Stimulated activated CD8-positive, alpha-beta memory T cell treated with anti-CD3 and anti-CD28 coated beads, Interleukin-4, amount 100 ng/mL, for 48 hours (primary cell): Measurements from ENCODE around the gene GOLPH3.
"Not testable (repeated sequence)": the region's sequence is repeated elsewhere in the genome, so short reads cannot be mapped to it uniquely, and the experiment has no call there.

Source experiments
- DNase-seq: peaks from one replicate; pipeline ENCODE4 v3.0.0-alpha.2; 2020

The GOLPH3 gene

DNA sequence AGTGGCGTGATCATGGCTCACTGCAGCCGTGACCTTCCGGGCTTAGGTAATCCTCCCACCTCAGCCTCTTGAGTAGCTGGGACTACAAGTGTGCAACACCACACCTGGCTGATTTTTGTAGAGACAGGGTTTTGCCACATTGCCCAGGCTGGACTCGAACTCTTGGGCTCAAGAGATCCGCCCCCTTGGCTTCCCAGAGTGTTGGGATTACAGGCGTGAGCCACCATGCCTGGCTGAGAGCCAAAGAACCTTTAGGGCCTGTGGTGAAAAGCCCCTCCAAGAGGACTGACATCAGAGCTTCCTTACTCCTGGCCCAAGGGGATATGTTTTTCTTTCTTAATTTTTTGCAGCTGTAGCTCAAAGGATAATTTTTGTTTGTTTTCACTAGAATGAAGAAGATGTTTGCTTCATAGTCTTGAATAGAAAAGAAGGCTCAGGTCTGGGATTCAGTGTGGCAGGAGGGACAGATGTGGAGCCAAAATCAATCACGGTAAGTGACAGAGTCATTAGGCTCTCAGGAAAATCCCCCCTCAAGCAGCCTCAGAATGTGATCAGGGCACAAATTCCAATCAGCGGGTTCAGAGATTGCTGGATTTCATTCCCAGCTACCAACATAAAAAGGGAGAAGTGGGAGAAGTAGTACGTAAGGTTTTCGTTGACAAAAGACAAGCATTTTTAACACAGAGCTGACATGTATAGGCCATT is 77.1 kb downstream of the GOLPH3 start:
- no peak for DNase-seq

DNA sequence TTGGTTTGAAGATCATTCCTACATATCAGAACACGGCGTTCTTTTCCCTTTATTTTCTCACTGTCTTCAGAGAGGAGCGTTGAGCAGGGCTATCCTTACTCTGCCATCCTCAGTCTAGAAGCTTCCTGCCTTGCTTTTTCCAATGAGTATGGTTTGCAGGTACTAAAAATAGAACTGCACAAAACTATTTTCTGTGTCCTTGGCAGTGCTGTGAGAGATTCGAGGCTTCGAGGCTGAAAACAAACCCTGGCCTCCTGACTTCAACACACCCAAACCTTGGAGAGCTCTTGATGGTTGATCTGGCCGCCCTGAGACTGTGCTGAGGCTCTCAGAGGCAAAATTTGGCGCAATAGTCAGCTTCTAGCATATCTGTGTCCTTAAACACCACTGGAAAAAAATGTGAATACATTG is 78.9 kb downstream of the GOLPH3 start:
- no peak for DNase-seq

DNA sequence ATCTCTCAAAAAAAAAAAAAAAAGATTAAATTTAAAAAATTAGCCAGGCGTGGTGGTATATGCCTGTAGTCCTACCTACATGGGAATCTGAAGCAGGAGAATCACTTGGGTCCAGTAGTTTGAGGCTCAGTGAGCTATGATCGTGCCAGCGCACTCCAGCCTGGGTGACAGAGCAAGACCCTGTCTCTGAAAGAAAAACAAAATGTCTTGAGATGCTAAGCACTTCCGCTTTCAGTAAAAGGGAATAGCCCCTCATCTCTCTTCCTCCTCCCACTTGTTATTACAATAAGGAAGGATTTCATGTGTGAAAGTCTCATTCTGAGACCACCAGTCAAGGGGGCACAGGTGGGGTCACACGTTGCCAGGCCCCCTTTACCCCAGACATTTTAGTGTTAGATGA is 79.4 kb downstream of the GOLPH3 start:
- no peak for DNase-seq

DNA sequence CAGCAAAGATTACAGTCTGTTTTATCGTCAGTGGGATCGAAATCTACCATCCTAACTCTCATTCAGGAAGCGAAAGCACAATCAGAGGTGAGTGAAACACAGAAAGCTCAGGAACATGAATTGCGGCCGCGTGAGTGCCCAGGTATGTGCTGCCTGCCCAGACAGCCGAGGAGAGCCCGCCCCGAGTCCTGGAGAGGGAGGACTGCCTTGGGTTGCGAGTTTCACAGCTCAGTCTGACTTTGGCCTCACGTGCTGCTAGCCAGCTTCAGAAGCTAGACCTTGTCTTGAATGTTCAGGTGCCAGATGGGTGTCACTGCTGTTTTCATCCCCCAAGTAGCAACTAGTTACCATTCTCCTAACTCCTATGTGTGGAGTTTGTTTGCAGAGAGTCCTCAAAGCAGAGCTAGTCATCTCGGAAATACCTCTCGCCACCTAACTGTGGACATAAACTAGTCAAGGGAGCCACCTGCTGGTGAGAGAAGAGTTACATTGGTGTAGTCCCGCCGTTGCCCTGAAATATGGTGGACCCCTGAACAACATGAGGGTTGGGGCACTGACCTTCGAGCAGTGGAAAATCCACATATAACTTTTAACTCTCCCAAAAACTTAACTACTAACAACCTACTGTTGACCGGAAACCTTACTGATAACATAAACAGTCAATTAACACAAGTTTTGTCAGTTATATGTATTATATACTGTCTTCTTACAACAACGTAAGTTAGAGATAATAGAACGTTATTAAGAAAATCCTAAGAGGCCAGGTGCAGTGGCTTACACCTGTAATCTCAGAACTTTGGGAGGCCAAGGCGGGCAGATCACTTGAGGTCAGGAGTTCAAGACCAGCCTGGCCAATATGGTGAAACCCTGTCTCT is 80.9 kb downstream of the GOLPH3 start:
- DNase-seq, result peak; percentile 73

DNA sequence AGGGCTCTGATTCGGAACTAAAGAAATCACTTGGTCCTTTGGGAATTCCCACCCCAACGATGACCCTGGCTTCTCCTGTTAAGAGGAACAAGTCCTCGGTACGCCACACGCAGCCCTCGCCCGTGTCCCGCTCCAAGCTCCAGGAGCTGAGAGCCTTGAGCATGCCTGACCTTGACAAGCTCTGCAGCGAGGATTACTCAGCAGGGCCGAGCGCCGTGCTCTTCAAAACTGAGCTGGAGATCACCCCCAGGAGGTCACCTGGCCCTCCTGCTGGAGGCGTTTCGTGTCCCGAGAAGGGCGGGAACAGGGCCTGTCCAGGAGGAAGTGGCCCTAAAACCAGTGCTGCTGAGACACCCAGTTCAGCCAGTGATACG is 83.4 kb downstream of the GOLPH3 start:
- no peak for DNase-seq

DNA sequence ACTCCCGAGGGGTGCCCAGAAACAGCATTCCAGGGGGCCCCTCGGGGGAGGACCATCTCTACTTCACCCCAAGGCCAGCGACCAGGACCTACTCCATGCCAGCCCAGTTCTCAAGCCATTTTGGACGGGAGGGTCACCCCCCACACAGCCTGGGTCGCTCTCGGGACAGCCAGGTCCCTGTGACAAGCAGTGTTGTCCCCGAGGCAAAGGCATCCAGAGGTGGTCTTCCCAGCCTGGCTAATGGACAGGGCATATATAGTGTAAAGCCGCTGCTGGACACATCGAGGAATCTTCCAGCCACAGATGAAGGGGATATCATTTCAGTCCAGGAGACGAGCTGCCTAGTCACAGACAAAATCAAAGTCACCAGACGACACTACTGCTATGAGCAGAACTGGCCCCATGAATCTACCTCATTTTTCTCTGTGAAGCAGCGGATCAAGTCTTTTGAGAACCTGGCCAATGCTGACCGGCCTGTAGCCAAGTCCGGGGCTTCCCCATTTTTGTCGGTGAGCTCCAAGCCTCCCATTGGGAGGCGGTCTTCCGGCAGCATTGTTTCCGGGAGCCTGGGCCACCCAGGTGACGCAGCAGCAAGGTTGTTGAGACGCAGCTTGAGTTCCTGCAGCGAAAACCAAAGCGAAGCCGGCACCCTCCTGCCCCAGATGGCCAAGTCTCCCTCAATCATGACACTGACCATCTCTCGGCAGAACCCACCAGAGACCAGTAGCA is 83.9 kb downstream of the GOLPH3 start:
- DNase-seq, result no peak

DNA sequence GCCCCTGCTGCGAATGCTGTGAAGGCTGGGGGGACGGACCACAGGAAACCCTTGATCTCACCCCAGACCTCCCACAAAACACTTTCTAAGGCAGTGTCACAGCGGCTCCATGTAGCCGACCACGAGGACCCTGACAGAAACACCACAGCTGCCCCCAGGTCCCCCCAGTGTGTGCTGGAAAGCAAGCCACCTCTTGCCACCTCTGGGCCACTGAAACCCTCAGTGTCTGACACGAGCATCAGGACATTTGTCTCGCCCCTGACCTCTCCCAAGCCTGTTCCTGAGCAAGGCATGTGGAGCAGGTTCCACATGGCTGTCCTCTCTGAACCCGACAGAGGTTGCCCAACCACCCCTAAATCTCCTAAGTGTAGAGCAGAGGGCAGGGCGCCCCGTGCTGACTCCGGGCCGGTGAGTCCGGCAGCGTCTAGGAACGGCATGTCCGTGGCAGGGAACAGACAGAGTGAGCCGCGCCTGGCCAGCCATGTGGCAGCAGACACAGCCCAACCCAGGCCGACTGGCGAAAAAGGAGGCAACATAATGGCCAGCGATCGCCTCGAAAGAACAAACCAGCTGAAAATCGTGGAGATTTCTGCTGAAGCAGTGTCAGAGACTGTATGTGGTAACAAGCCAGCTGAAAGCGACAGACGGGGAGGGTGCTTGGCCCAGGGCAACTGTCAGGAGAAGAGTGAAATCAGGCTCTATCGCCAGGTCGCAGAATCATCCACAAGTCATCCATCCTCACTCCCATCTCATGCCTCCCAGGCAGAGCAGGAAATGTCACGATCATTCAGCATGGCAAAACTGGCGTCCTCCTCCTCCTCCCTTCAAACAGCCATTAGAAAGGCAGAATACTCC is 84.7 kb downstream of the GOLPH3 start:
- DNase-seq, result no peak

DNA sequence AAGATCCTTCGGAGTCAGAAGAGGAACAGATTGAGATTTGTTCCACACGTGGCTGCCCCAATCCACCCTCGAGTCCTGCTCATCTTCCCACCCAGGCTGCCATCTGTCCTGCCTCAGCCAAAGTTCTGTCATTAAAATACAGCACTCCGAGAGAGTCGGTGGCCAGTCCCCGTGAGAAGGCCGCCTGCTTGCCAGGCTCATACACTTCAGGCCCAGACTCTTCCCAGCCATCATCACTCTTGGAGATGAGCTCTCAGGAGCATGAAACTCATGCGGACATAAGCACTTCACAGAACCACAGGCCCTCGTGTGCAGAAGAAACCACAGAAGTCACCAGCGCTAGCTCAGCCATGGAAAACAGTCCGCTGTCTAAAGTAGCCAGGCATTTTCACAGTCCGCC is 85.9 kb downstream of the GOLPH3 start:
- DNase-seq, result no peak

DNA sequence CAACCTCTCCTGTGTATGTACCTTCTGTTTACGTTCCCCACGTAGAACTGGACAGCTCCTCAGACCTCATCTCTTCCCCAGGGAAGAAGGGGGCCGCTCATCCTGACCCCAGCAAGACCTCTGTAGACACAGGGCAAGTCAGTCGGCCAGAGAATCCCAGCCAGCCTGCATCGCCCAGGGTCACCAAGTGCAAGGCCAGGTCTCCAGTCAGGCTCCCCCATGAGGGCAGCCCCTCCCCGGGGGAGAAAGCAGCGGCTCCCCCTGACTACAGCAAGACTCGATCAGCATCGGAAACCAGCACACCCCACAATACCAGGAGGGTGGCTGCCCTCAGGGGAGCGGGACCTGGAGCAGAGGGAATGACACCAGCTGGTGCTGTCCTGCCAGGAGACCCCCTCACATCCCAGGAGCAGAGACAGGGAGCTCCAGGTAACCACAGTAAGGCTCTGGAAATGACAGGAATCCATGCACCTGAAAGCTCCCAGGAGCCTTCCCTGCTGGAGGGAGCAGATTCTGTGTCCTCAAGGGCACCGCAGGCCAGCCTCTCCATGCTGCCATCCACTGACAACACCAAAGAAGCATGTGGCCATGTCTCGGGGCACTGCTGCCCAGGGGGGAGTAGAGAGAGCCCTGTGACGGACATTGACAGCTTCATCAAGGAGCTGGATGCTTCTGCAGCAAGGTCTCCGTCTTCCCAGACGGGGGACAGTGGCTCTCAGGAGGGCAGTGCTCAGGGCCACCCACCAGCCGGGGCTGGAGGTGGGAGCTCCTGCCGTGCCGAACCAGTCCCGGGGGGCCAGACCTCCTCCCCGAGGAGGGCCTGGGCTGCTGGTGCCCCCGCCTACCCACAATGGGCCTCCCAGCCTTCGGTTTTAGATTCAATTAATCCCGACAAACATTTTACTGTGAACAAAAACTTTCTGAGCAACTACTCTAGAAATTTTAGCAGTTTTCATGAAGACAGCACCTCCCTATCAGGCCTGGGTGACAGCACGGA is 86.7 kb downstream of the GOLPH3 start:
- DNase-seq, result no peak

DNA sequence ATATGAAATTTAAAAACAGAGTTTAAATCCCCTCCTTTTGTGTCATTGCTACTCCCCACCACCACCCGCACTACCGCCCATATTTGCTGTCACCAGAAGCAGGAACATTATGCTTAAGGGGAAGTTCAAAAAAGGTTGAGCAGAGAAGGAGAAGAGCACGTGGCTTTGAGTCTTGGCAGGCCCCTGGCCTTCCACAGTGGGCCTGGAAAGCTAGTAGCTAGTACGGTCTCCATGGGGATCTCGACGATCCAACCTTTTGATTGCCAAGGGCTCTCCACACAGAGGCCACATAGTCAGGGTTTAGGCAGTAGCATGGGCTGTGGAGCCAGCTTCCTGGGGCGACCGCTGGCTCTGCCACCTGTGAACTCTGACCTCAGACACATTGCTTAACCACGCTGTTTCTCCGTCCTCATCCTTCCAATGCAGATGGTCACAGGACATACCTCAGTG is 90.1 kb downstream of the GOLPH3 start:
- no peak for DNase-seq

DNA sequence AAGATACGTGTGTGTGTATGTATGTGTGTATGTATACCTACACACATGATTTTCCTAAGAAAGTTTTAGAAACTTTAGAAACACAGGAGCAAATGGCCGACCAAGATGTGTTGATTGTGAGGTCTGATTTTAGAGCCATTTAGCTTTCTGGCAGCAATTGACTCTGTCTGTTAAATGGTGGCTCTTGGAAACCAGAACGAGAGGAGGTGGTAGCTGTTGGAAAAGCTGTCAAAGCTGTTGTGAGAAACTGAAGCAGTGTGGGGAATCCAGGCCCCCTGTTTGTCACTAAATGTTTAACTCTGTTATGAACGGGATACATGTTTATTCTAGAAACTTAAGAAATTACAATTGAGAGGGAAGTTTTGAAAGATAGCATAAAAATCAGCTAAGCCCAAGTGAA is 91.4 kb downstream of the GOLPH3 start:
- no peak for DNase-seq

DNA sequence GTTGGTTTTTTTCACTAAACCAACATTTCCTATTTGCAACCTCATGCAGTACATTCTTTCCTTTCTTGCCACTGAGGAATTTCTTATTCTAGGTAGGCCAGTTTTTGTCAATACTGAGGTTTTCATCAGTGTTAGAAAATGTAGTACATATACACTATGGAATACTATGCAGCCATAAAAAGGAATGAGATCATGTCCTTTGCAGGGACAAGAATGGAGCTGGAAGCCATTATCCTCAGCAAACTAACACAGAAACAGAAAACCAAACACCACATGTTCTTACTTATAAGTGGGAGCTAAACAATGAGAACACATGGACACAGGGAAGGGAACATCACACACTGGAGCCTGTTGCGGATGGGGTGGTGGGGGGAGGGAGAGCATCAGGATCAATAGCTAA is 93.6 kb downstream of the GOLPH3 start:
- not testable (repeated sequence) for DNase-seq

DNA sequence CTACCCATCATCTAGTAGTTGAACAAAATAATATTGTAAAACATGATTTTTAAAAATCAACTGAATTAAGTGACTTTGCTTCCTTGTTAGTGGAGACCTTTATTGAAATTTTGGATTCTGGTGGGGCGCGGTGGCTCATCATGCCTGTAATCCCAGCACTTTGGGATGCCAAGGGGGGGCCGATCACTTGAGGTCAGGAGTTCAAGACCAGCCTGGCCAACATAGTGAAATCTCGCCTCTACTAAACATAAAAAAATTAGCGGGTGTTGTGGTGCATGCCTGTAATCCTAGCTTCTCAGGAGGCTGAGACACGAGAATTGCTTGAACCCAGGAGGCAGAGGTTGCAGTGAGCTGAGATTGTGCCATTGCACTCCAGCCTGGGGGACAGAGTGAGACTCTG is 95.3 kb downstream of the GOLPH3 start:
- not testable (repeated sequence) for DNase-seq

DNA sequence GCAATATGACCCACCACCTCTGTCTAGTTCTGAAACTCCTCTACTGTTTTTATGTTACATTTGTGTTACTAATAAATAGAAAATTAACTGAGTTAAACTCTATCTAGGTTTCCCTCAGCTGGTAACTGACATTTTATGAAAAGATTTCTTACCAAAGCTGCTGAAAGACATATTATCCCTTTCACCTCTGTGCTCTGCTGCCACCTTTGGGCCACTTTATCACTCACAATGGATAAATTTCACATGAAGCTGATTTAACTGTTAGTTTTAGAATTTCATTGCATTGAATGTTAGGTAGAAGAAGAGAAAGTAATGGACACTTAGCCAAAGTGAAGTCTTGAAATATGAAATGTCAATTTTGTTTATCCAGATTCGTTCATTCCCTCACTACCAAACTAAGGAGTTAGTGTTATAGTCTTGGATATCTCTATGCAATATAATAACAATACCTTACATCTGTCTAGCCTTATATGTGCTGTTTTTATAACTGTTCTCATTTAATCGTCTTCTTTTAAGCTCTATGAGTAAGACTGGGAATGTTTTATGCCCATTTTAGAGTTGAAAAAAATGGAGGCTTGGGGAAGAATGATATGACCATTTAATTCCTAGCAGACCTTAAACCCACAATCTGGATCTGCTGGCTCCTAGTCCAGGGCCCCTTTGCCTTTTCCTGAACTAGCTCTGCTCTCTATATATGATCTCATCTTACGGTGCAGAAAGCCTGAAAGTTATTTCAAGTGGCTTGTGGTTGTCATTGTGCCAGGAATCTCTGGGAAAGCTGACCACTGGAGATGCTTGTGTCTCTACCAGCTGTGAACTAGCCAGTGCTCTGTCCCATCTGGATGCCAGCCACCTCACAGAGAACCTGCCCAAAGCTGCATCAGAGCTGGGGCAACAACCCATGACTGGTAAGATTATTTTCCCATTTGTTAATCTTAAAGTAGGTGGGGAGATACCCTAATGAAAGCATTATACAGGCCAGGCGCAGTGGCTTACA is 97.1 kb downstream of the GOLPH3 start:
- DNase-seq, result peak; percentile 52
